HT-29 (cell line): ENCODE data around the gene PCDHGA9. TPM values are rescaled to one million over a fixed set of nuclear protein-coding genes. Genes with fewer than 3 reads are reported as not detected.
"Not testable (repeated sequence)": the region's sequence is repeated elsewhere in the genome, so short reads cannot be mapped to it uniquely, and the experiment has no call there.

Experiments used
- DNase-seq: peaks from one replicate; pipeline ENCODE4 v3.0.0-alpha.2; 2015; ENCODE audit warnings: low spot score
- total RNA-seq: library from RNA; depleted of rRNA; stranded (reverse); fragments of >200 nt; shearing (Covaris generic); gene quantifications from 2 replicates; pipeline ENCODE4 v1.2.3, GENCODE V29; 2014

Gene PCDHGA9
- total RNA-seq, 1 experiment from 2014 or later: 0.31 TPM

DNA sequence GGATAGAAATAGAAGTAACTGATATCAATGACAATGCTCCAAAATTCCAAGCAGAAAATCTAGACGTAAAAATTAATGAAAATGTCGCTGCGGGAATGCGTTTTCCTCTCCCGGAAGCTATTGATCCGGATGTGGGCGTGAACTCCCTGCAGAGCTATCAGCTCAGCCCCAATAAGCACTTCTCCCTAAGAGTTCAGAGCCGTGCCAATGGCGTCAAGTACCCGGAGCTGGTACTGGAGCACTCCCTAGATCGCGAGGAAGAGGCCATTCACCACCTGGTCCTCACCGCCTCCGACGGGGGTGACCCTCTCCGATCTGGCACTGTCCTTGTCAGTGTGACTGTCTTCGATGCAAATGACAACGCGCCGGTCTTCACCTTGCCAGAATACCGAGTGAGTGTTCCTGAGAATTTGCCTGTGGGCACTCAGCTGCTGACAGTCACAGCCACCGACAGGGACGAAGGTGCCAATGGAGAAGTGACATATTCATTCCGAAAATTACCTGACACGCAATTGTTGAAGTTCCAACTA is 11.0 kb downstream of the PCDHGA9 start:
- DNase-seq: no peak

DNA sequence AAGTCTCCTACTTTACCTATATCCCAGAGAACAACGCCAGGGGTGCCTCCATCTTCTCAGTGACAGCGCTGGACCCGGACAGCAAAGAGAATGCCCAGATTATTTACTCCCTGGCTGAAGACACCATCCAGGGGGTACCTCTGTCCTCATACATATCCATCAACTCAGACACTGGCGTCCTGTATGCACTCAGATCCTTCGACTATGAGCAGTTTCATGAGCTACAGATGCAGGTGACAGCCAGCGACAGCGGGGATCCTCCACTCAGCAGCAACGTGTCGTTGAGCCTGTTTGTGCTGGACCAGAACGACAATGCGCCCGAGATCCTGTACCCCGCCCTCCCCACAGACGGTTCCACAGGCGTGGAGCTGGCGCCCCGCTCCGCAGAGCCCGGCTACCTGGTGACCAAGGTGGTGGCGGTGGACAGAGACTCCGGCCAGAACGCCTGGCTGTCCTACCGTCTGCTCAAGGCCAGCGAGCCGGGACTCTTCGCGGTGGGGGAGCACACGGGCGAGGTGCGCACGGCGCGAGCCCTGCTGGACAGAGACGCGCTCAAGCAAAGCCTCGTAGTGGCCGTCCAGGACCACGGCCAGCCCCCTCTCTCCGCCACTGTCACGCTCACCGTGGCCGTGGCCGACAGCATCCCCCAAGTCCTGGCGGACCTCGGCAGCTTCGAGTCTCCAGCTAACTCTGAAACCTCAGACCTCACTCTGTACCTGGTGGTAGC is 12.1 kb downstream of the PCDHGA9 start:
- DNase-seq: not testable (repeated sequence)

DNA sequence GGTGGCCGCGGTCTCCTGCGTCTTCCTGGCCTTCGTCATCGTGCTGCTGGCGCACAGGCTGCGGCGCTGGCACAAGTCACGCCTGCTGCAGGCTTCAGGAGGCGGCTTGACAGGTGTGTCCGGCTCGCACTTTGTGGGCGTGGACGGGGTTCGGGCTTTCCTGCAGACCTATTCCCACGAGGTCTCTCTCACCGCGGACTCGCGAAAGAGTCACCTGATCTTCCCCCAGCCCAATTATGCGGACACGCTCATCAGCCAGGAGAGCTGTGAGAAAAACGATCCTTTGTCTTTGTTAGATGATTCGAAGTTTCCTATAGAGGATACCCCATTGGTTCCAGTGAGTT is 12.7 kb downstream of the PCDHGA9 start:
- not testable (repeated sequence) for DNase-seq

DNA sequence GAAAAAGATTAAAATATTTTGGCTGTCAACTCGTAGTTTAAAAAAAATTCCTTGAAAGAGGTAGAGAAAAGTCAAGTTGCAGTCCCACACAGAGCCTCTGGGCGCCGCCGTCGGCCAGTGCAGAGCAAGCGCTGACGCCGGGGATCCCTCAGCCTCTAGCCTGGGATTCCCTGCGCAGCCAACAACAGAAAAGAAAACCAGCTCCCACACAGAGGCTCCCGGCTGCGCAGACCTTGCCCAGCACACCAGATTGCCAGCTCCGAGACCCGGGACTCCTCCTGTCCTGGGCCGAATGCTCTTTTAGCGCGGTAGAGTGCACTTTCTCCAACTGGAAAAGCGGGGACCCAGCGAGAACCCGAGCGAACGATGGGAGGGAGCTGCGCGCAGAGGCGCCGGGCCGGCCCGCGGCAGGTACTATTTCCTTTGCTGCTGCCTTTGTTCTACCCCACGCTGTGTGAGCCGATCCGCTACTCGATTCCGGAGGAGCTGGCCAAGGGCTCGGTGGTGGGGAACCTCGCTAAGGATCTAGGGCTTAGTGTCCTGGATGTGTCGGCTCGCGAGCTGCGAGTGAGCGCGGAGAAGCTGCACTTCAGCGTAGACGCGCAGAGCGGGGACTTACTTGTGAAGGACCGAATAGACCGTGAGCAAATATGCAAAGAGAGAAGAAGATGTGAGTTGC is 15.1 kb downstream of the PCDHGA9 start, which contains the start of gene PCDHGB7:
Gene PCDHGB7 (plus strand): TSS at position 184 of the 679 bp plus-strand sequence. CDS start 183 bp downstream, at position 367.
- DNase-seq: peak; percentile 64

DNA sequence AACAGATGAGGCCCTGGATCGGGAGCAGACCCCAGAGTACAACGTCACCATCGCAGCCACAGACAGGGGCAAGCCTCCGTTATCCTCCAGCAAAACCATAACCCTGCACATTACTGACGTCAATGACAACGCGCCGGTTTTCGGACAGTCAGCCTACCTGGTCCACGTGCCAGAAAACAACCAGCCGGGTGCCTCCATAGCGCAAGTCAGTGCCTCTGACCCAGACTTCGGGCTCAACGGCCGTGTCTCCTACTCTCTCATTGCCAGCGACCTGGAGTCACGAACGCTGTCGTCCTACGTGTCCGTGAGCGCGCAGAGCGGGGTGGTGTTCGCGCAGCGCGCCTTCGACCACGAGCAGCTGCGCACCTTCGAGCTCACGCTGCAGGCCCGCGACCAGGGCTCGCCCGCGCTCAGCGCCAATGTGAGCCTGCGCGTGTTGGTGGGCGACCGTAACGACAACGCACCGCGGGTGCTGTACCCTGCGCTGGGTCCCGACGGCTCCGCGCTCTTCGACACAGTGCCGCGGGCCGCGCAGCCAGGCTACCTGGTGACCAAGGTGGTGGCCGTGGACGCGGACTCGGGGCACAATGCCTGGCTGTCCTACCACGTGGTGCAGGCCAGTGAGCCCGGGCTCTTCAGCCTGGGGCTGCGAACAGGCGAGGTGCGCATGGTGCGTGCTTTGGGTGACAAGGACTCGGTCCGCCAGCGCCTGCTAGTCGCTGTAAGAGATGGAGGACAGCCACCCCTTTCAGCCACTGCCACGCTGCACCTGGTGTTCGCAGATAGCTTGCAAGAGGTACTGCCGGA is 16.7 kb downstream of the PCDHGA9 start:
- no peak for DNase-seq

DNA sequence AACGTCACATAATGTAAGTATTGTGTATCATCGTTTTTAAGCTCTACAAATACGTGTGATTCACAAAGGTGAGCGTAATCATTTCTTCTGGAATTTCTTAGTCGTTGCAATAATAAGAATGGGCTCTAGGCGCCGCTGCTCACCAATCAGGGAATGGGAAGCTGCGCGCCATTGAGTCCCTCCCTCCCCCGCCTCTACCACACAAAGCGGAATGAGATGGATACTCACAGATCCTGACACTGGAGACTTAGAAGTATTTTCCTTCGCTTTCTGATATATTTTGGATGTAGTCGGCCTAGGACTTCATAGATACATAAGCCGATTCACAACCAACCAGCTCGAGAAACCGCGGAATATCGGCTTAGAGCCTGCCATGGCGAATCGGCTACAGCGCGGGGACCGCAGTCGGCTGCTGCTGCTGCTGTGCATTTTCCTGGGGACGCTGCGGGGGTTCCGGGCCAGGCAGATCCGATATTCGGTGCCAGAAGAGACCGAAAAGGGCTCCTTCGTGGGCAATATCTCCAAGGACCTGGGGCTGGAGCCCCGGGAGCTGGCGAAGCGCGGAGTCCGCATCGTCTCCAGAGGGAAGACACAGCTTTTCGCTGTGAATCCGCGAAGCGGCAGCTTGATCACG is 18.4 kb downstream of the PCDHGA9 start, which contains the start of gene PCDHGA11:
Gene PCDHGA11 (plus strand): TSS at position 197 of the 634 bp plus-strand sequence. CDS start 177 bp downstream, at position 374.
- peak; percentile 51 for DNase-seq

DNA sequence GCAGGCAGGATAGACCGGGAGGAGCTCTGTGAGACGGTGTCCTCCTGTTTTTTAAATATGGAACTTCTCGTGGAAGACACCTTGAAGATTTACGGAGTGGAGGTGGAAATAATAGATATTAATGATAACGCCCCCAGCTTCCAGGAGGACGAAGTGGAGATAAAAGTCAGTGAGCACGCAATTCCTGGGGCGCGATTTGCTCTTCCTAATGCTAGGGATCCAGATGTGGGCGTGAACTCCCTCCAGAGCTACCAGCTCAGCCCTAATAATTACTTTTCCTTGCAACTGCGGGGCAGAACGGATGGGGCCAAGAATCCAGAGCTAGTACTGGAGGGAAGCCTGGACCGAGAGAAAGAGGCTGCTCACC is 18.9 kb downstream of the PCDHGA9 start:
- DNase-seq: no peak

DNA sequence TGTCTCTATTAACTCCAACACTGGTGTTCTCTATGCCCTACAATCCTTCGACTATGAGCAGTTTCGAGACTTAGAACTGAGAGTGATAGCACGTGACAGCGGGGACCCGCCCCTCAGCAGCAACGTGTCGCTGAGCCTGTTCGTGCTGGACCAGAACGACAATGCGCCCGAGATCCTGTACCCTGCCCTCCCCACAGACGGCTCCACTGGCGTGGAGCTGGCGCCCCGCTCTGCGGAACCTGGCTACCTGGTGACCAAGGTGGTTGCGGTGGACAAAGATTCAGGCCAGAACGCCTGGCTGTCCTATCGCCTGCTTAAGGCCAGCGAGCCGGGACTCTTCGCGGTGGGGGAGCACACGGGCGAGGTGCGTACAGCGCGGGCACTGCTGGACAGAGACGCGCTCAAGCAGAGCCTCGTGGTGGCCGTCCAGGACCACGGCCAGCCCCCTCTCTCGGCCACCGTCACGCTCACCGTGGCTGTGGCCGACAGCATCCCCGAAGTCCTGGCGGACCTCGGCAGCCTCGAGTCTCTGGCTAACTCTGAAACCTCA is 20.2 kb downstream of the PCDHGA9 start:
- no peak for DNase-seq

DNA sequence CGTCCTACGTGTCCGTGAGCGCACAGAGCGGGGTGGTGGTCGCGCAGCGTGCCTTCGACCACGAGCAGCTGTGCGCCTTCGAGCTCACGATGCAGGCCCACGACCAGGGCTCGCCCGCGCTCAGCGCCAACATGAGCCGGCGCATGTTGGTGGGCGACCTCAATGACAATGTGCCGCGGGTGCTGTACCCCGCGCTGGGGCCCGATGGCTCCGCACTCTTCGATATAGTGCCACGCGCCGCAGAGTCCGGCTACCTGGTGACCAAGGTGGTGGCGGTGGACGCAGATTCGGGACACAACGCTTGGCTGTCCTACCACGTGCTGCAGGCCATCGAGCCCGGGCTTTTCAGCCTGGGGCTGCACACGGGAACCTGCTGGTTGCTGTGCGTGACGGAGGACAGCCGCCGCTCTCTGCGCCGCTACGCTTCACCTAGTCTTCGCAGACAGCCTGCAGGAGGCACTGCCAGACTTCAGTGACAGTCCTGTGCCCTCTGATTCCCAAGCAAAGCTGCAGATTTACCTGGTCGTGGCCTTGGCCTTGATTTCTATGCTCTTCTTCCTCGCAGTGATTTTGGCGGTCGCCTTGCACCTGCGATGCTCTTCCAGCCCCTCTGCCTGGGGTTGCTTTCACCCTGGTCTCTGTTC is 25.3 kb downstream of the PCDHGA9 start:
- DNase-seq: no peak

DNA sequence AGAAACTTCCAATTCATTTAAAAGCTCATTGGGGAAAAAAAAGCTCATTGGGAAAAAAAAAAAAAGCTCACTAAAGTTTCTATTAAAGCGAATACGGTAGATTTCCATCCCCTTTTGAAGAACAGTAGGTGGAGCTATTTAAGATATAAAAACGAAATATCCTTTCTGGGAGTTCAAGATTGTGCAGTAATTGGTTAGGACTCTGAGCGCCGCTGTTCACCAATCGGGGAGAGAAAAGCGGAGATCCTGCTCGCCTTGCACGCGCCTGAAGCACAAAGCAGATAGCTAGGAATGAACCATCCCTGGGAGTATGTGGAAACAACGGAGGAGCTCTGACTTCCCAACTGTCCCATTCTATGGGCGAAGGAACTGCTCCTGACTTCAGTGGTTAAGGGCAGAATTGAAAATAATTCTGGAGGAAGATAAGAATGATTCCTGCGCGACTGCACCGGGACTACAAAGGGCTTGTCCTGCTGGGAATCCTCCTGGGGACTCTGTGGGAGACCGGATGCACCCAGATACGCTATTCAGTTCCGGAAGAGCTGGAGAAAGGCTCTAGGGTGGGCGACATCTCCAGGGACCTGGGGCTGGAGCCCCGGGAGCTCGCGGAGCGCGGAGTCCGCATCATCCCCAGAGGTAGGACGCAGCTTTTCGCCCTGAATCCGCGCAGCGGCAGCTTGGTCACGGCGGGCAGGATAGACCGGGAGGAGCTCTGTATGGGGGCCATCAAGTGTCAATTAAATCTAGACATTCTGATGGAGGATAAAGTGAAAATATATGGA is 27.9 kb downstream of the PCDHGA9 start, which contains the start of gene PCDHGA12:
Gene PCDHGA12 (plus strand): TSS at position 176 of the 782 bp plus-strand sequence. CDS start 253 bp downstream, at position 429.
- no peak for DNase-seq

DNA sequence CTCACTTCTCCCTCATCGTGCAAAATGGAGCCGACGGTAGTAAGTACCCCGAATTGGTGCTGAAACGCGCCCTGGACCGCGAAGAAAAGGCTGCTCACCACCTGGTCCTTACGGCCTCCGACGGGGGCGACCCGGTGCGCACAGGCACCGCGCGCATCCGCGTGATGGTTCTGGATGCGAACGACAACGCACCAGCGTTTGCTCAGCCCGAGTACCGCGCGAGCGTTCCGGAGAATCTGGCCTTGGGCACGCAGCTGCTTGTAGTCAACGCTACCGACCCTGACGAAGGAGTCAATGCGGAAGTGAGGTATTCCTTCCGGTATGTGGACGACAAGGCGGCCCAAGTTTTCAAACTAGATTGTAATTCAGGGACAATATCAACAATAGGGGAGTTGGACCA is 28.7 kb downstream of the PCDHGA9 start:
- no peak for DNase-seq

DNA sequence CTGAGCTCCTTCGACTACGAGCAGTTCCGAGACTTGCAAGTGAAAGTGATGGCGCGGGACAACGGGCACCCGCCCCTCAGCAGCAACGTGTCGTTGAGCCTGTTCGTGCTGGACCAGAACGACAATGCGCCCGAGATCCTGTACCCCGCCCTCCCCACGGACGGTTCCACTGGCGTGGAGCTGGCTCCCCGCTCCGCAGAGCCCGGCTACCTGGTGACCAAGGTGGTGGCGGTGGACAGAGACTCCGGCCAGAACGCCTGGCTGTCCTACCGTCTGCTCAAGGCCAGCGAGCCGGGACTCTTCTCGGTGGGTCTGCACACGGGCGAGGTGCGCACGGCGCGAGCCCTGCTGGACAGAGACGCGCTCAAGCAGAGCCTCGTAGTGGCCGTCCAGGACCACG is 29.7 kb downstream of the PCDHGA9 start:
- DNase-seq: not testable (repeated sequence)

DNA sequence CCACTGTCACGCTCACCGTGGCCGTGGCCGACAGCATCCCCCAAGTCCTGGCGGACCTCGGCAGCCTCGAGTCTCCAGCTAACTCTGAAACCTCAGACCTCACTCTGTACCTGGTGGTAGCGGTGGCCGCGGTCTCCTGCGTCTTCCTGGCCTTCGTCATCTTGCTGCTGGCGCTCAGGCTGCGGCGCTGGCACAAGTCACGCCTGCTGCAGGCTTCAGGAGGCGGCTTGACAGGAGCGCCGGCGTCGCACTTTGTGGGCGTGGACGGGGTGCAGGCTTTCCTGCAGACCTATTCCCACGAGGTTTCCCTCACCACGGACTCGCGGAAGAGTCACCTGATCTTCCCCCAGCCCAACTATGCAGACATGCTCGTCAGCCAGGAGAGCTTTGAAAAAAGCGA is 30.1 kb downstream of the PCDHGA9 start:
- not testable (repeated sequence) for DNase-seq

DNA sequence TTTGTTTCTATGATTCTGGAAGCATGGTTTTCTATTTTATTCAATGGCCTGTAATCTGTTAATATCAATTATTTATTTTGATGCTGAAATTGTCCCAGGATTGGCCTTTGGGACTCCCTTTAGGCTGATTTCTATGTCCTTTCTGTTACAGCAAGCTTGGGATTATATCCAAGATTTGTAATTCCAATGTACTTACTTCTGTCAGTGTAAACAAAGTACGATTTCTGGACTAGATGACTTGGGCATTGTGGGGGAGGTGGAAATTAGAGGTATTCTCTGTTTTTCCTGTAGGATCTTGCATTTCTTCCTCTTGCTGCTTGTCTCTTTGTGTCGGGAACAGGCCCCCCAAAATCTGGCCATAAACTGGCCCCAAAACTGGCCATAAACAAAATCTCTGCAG is 31.4 kb downstream of the PCDHGA9 start:
- DNase-seq: no peak

DNA sequence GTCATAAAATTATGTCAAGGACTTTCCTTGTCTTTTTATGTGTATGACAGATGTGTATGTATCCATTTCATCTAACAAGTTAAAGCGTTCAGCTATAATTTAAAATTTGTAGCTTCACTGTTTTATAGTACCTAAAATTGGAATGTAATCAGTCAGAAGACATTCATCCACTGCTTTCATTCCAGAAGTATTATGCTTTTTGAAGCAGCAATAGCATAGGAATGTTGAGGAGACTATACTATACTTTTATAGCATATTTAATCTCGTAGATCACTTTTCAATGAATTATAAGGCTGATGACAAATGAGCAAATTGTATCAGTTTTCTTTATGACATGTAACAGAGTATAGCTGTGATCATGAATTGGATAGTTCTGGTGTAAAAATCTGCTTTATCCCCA is 34.6 kb downstream of the PCDHGA9 start:
- no peak for DNase-seq

DNA sequence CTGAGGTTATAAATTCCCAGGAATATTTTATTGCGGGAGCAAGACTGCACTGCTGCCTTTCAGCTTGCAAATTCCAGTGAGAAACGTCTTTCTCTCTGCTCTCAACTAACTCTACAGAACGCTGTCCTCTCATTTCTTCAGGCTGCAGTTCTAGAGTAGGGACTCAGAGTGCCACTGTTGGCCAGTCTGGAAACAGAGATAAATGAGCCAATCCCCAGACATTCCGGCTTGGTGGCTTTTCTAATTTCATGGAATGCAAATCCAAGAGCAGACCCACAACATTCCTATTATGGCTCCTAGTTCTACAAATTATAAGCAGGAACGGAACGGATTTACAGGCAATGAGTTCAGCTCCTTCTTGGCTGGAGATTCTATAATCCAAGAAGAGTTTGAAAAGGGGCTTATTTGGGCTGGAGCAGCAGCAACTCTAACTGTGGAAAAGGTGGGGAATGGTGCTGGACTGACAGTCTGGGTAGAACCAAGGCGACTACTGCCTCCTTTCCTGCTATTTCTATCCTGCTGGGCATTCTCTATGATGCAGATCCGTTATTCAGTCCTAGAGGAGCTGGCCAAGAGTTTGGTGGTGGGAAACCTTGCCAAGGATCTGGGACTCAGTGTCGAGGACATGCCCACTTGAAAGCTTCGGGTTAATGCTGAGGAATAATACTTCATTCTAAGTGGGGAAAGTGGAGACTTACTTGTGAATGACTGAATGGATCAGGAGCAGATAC is 37.0 kb downstream of the PCDHGA9 start:
- no peak for DNase-seq

DNA sequence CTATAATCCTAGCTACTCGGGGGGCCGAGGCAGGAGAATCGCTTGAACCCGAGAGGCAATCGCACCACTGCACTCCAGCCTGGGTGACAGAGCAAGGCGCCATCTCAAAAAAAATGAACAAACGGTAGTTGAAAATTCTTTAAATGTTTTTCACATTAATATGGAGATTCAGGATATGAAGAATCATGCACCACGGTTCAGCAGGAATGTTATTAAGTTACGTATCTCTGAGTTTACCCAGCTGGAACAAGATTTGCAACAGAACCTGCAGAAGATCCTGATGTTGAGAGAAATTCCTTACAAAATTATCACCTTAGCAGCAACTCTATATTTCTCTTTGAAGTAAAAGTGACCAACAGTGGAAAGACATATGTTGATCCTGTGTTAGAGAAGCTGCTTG is 37.8 kb downstream of the PCDHGA9 start:
- DNase-seq: no peak

DNA sequence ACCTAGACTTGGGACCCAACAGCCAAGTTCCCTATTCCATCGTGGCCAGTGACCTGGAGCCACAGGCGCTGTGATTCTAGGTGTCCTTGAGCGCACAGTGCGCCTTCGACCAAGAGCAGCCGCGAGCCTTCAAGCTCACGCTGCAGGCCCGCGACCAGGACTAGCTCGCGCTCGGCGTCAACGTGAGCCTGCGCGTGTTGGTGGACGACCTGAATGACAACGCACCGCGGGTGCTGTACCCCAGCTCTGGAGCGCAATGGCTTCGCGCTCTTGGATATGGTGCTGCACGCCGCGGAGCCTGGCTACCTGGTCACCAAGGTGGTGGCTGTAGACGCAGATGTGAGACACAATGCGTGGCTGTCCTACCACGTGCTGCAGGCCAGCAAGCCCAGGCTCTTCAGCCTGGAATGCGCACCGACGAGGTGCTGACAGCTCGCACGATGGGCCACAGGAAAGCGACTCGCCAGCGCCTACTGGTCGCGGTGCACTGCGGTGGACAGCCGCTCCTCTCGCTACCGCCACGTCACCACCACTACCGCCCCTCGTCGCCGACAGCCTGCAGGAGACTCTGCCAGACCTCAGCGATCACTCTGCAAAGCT is 39.1 kb downstream of the PCDHGA9 start:
- DNase-seq: no peak
